WTC11 (cell line): ENCODE data around the gene SLC30A4. TPM values are rescaled to one million over a fixed set of nuclear protein-coding genes. Genes with fewer than 3 reads are reported as not detected.

Experiments used
- ATAC-seq: fragments of 200-7000 bp; cut with Tn5 transposase; 2 replicates; pipeline ENCODE4 v1.10.0; 2021; ENCODE audit warnings: mild to moderate bottlenecking, moderate library complexity
- CTCF ChIA-PET: fragments of 300-600 bp; sonication (Branson Sonifier 250); formaldehyde crosslinking; loops from one replicate; lab custom pipeline; 2021; ENCODE audit warnings: antibody characterized with exemption; lab: Charles Lee
- POLR2A ChIA-PET: fragments of 350-600 bp; sonication (Branson Sonifier 250); formaldehyde crosslinking; loops from one replicate; lab custom pipeline; 2021; ENCODE audit warnings: antibody characterized with exemption; lab: Charles Lee
- DNase-seq: peaks from one replicate; pipeline ENCODE4 v3.0.0; 2021; ENCODE audit warnings: low spot score
- H3K27ac Mint-ChIP-seq: 2 replicates; pipeline ENCODE4 v1.8.0; 2021; ENCODE audit warnings: mixed read lengths
- H3K27me3 Mint-ChIP-seq: 2 replicates; pipeline ENCODE4 v1.8.0; 2021; ENCODE audit warnings: low read depth, mild to moderate bottlenecking, moderate library complexity, mixed read lengths
- H3K36me3 Mint-ChIP-seq: 2 replicates; pipeline ENCODE4 v1.8.0; 2021; ENCODE audit warnings: mixed read lengths
- H3K4me1 Mint-ChIP-seq: 2 replicates; pipeline ENCODE4 v1.8.0; 2022; ENCODE audit warnings: mixed read lengths
- H3K4me3 Mint-ChIP-seq: 2 replicates; pipeline ENCODE4 v1.8.0; 2021; ENCODE audit warnings: mild to moderate bottlenecking, moderate library complexity, mixed read lengths
- H3K9me3 Mint-ChIP-seq: 2 replicates; pipeline ENCODE4 v1.8.0; 2021; ENCODE audit warnings: mixed read lengths
- CBFB ChIP-seq: sonication (generic); formaldehyde crosslinking; IDR thresholded peaks from 2 replicates; pipeline ENCODE4 v1.8.1; 2022; ENCODE audit warnings: mild to moderate bottlenecking, low read depth, missing genetic modification reagents
- GRHL2 ChIP-seq: fragments of 250-450 bp; sonication (Bioruptor Pico); IDR thresholded peaks from 2 replicates; pipeline ENCODE4 v1.8.0; 2022; ENCODE audit warnings: mild to moderate bottlenecking, moderate library complexity; ENCODE audit not compliant: insufficient replicate concordance, severe bottlenecking
- HMGA2 ChIP-seq: fragments of 250-450 bp; sonication (Bioruptor Pico); IDR thresholded peaks from 2 replicates; pipeline ENCODE4 v1.4.0; 2021; ENCODE audit warnings: mild to moderate bottlenecking, moderate library complexity
- IRF2 ChIP-seq: sonication (generic); formaldehyde crosslinking; IDR thresholded peaks from 2 replicates; pipeline ENCODE4 v1.8.0; 2022; ENCODE audit warnings: low read depth, missing genetic modification reagents, borderline replicate concordance
- MYBL2 ChIP-seq: sonication (generic); formaldehyde crosslinking; IDR thresholded peaks from 2 replicates; pipeline ENCODE4 v1.8.1; 2023; ENCODE audit warnings: mild to moderate bottlenecking, moderate library complexity, missing genetic modification reagents
- NFATC4 ChIP-seq: fragments of 250-450 bp; sonication (Bioruptor Pico); IDR thresholded peaks from 2 replicates; pipeline ENCODE4 v1.9.0; 2021; ENCODE audit warnings: mild to moderate bottlenecking
- NFE2L1 ChIP-seq: sonication (generic); formaldehyde crosslinking; IDR thresholded peaks from 2 replicates; pipeline ENCODE4 v1.8.1; 2023; ENCODE audit warnings: missing genetic modification reagents
- NFYB ChIP-seq: sonication (generic); formaldehyde crosslinking; conservative IDR thresholded peaks from 2 replicates; pipeline ENCODE4 v1.8.0; 2022; ENCODE audit warnings: low read depth, missing genetic modification reagents
- PRRX2 ChIP-seq: fragments of 250-450 bp; sonication (Bioruptor Pico); IDR thresholded peaks from 2 replicates; pipeline ENCODE4 v1.8.0; 2021; ENCODE audit warnings: mild to moderate bottlenecking
- RELA ChIP-seq: sonication (generic); formaldehyde crosslinking; IDR thresholded peaks from 2 replicates; pipeline ENCODE4 v1.8.1; 2022; ENCODE audit warnings: missing genetic modification reagents, mild to moderate bottlenecking, borderline replicate concordance
- SOX15 ChIP-seq: fragments of 250-450 bp; sonication (Bioruptor Pico); IDR thresholded peaks from 2 replicates; pipeline ENCODE4 v1.9.0; 2021; ENCODE audit warnings: mild to moderate bottlenecking
- STAT6 ChIP-seq: sonication (generic); formaldehyde crosslinking; conservative IDR thresholded peaks from 2 replicates; pipeline ENCODE4 v1.8.1; 2023; ENCODE audit warnings: mild to moderate bottlenecking, low read depth, missing genetic modification reagents, moderate library complexity
- ZBTB21 ChIP-seq: sonication (generic); formaldehyde crosslinking; IDR thresholded peaks from 2 replicates; pipeline ENCODE4 v1.8.1; 2023; ENCODE audit warnings: mild to moderate bottlenecking, missing genetic modification reagents, borderline replicate concordance
- ZNF219 ChIP-seq: sonication (generic); formaldehyde crosslinking; IDR thresholded peaks from 2 replicates; pipeline ENCODE4 v1.8.0; 2023; ENCODE audit warnings: missing genetic modification reagents, mild to moderate bottlenecking, borderline replicate concordance
- ZNF232 ChIP-seq: sonication (generic); formaldehyde crosslinking; IDR thresholded peaks from 2 replicates; pipeline ENCODE4 v1.8.0; 2022; ENCODE audit warnings: mild to moderate bottlenecking, missing genetic modification reagents
- ZNF263 ChIP-seq: sonication (generic); formaldehyde crosslinking; IDR thresholded peaks from 2 replicates; pipeline ENCODE4 v1.8.1; 2022; ENCODE audit warnings: low read depth, mild to moderate bottlenecking, moderate library complexity, missing genetic modification reagents
- ZNF396 ChIP-seq: fragments of 250-450 bp; sonication (Bioruptor Pico); IDR thresholded peaks from 2 replicates; pipeline ENCODE4 v1.8.0; 2021; ENCODE audit warnings: mild to moderate bottlenecking, moderate library complexity, borderline replicate concordance
- ZNF416 ChIP-seq: fragments of 250-450 bp; sonication (Bioruptor Pico); IDR thresholded peaks from 2 replicates; pipeline ENCODE4 v1.9.0; 2021; ENCODE audit warnings: mild to moderate bottlenecking, inconsistent platforms
- ZNF425 ChIP-seq: fragments of 250-450 bp; sonication (Bioruptor Pico); conservative IDR thresholded peaks from 2 replicates; pipeline ENCODE4 v1.9.0; 2021; ENCODE audit warnings: mild to moderate bottlenecking
- ZNF671 ChIP-seq: fragments of 250-450 bp; sonication (Bioruptor Pico); IDR thresholded peaks from 2 replicates; pipeline ENCODE4 v1.8.0; 2021; ENCODE audit warnings: mild to moderate bottlenecking
- total RNA-seq: library from RNA; stranded (reverse); gene quantifications from 3 replicates; pipeline ENCODE4 v1.2.3, GENCODE V29; 2021

SLC30A4 gene
- total RNA-seq, 1 experiment from 2014 or later = 0.04 TPM

DNA sequence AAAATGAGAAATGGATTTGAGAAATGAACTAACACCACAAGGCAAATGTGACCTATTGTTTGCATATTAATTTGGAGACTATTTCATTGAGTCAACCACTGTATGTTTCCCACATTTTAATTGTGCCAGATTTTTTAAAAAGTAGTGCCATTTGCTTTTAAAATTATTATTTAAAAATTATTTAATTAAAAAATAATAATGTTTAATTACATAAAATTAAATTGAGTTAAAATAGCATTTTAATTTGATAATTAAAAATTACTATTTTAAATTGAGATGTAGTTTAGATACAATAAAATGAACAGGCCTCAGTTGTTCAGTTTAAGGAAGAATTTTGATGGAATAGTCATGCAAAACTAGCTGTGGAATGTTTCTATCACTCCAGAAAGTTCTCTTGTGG lies 81.5 kb downstream of the SLC30A4 start:
- peaks cover 24% of the 10 kb centered on the region for H3K27me3 Mint-ChIP-seq
- no peak for TF ChIP-seq ZNF232 (CRISPR knock-in tag)
- peak; percentile 99 for TF ChIP-seq HMGA2 (CRISPR knock-in tag)
- CTCF ChIA-PET = interaction anchor here (1.0 kb wide), 1 partner anchor 12 kb away, joined by 3 read pairs; no protein-coding TSS in a partner anchor

DNA sequence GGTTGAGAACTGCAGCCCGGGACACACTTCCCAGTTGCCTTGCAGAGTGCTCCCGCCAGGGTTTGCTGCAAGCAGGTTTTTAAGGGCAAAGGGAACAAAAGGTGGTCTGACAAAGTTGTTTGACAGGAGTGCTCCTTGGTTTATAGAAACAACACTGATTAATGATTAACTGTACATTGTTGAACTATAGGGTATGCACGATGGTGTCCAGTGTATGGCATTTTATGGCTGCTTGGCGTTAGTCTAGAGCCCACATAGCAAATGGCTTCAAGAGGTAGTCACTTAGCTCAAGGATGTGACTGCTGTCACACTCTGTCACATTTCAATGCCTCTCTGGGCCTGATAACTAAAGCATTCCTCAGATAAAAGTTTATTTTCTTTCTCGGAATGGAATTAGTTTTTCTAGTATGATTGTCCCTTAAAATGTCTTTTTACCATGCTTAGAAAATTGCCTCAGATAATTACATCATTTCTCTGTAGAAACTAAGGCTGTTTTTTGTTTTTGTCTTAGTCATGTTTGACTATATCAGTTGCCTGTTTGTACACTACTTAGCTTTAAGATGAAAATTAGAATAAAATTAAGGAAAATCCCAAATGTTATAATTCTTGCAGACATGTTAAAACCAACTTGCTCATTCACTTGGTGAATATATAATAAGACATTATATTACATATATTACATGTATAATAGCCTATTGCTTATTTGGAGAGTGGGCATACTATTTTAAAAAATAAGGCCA lies 82.9 kb downstream of the SLC30A4 start:
- DNase-seq (no peak), ATAC-seq (no peak)
- H3K36me3 Mint-ChIP-seq = no peaks in the 10 kb centered on the region
- POLR2A ChIA-PET = no interaction called here
- H3K9me3 Mint-ChIP-seq = no peaks in the 10 kb centered on the region
- no peak overlapping the region for H3K4me3 Mint-ChIP-seq
- CTCF ChIA-PET = no interaction called here
- H3K27ac Mint-ChIP-seq = no peak overlapping the region
- TF ChIP-seq ZNF416 = no peak
- TF ChIP-seq MYBL2 = no peak
- TF ChIP-seq ZNF219 (CRISPR knock-in tag) = no peak
- TF ChIP-seq PRRX2 = no peak
- no peak for TF ChIP-seq ZBTB21 (CRISPR knock-in tag)
- TF ChIP-seq GRHL2 = no peak
- H3K27me3 Mint-ChIP-seq = peaks cover 29% of the 10 kb centered on the region
- peaks cover 9% of the 10 kb centered on the region for H3K4me1 Mint-ChIP-seq

More for the DNA sequence above, 81.5 kb downstream of the SLC30A4 start:
- H3K9me3 Mint-ChIP-seq = no peaks in the 10 kb centered on the region
- no peak overlapping the region for H3K4me3 Mint-ChIP-seq
- DNase-seq (no peak), ATAC-seq (no peak)
- H3K36me3 Mint-ChIP-seq = no peaks in the 10 kb centered on the region
- POLR2A ChIA-PET = no interaction called here
- no peak overlapping the region for H3K27ac Mint-ChIP-seq
- H3K4me1 Mint-ChIP-seq = peaks cover 9% of the 10 kb centered on the region

DNA sequence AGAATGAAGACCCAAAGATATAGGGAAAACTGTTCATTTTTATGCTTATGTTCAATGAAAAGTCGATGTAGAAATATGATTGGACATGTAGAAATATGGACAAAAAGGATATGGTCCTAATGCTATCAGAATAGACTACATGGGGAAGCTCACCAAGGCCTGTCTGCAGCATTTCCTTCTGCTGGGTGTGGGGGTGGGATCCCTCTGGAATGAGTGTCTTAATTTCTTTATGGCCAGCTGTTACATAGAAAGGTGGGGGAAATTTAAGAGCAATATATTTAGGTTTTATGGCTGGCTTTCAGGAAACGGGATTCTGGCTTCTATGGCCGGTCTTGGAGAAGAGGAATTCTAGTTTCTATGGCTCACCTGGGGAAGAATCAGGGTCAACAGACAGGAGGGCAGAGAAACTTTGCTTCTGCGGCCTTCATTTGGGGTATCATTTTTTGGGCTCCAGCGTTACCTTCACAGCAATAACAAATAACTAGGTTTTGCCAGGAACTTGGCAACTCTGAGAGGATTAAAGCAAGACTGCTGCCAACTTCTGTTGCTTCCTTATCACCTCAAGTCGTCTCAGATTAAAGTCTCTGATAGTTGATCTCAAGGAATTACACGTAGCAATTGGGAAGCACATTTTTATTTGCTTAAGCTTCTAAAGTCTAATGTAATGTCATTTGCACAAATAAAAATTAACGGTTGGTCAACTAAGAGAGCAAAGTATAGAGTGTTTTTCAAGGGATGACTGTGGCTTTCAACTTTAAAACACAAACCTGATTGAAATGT lies 87.2 kb downstream of the SLC30A4 start:
- H3K4me3 Mint-ChIP-seq = no peak overlapping the region
- POLR2A ChIA-PET = no interaction called here
- TF ChIP-seq ZNF396 (CRISPR knock-in tag) (no peak), SOX15 (no peak), GRHL2 (no peak), MYBL2 (no peak), RELA (CRISPR knock-in tag) (no peak), ZNF263 (CRISPR knock-in tag) (no peak), IRF2 (CRISPR knock-in tag) (no peak), ZNF416 (no peak), STAT6 (CRISPR knock-in tag) (no peak)
- TF ChIP-seq, all 79 proteins: peak for 0
- no peaks in the 10 kb centered on the region for H3K36me3 Mint-ChIP-seq
- no peak for ATAC-seq
- H3K27ac Mint-ChIP-seq = no peak overlapping the region
- no peak for DNase-seq
- no peaks in the 10 kb centered on the region for H3K9me3 Mint-ChIP-seq
- CTCF ChIA-PET = interaction anchor here (0.7 to 1.1 kb wide), 2 partner anchors 139 to 179 kb away, joined by 3 to 4 read pairs; no protein-coding TSS in a partner anchor
- peaks cover 57% of the 10 kb centered on the region for H3K27me3 Mint-ChIP-seq
- 0 out of 2 replicates have a peak, but pooled peaks cover 2% of the 10 kb centered on the region for H3K4me1 Mint-ChIP-seq

- Mint-ChIP-seq H3K4me3 (no peak overlapping the region), H3K27ac (no peak overlapping the region), H3K9me3 (no peaks in the 10 kb centered on the region), H3K4me1 (0 out of 2 replicates have a peak, but pooled peaks cover 2% of the 10 kb centered on the region), H3K27me3 (peaks cover 67% of the 10 kb centered on the region), H3K36me3 (no peaks in the 10 kb centered on the region)
- POLR2A ChIA-PET = no interaction called here
- DNase-seq (no peak), ATAC-seq (no peak)
- CTCF ChIA-PET = no interaction called here
- TF ChIP-seq NFATC4 (CRISPR knock-in tag) (no peak), NFE2L1 (CRISPR knock-in tag) (no peak), ZBTB21 (CRISPR knock-in tag) (no peak), ZNF219 (CRISPR knock-in tag) (no peak), CBFB (CRISPR knock-in tag) (no peak), ZNF396 (CRISPR knock-in tag) (no peak), ZNF263 (CRISPR knock-in tag) (no peak), ZNF425 (CRISPR knock-in tag) (no peak), NFYB (CRISPR knock-in tag) (no peak), ZNF671 (no peak), ZNF232 (CRISPR knock-in tag) (no peak)
These were observed 88.4 kb downstream of the SLC30A4 start for GRCh38 chr15:45434078-45434567.
